Endodermal cell (in vitro differentiated cells): ENCODE measurements around the gene CDH11. TPM values are rescaled to one million over a fixed set of nuclear protein-coding genes. Genes with fewer than 3 reads are reported as not detected.

ENCODE experiments used
- DNase-seq: peaks from one replicate; pipeline ENCODE4 v3.0.0-alpha.2; 2017
- H3K27ac ChIP-seq: 2 replicates; pipeline ENCODE4 v1.5.1; 2013; ENCODE audit warnings: mild to moderate bottlenecking, low read depth, low read length, moderate library complexity
- H3K27me3 ChIP-seq: 2 replicates; pipeline ENCODE4 v1.6.1; 2013; ENCODE audit warnings: mild to moderate bottlenecking, low read length, moderate library complexity; ENCODE audit not compliant: insufficient read depth, control insufficient read depth, poor library complexity, severe bottlenecking
- H3K36me3 ChIP-seq: 2 replicates; pipeline ENCODE4 v1.7.0; 2013; ENCODE audit warnings: mild to moderate bottlenecking, low read length, moderate library complexity; ENCODE audit not compliant: control insufficient read depth, insufficient read depth
- H3K4me1 ChIP-seq: one replicate; pipeline ENCODE4 v1.7.0; 2013; ENCODE audit warnings: low read length; ENCODE audit not compliant: control insufficient read depth, insufficient read depth
- H3K4me3 ChIP-seq: 2 replicates; pipeline ENCODE4 v1.5.1; 2013; ENCODE audit warnings: mild to moderate bottlenecking, low read length, moderate library complexity
- H3K9ac ChIP-seq: 2 replicates; pipeline ENCODE4 v1.6.1; 2013; ENCODE audit warnings: mild to moderate bottlenecking, low read length, moderate library complexity; ENCODE audit not compliant: poor library complexity, severe bottlenecking; ENCODE audit errors: extremely low read depth
- H3K9me3 ChIP-seq: 2 replicates; pipeline ENCODE4 v1.6.1; 2013; ENCODE audit warnings: mild to moderate bottlenecking, low read length, moderate library complexity; ENCODE audit not compliant: control insufficient read depth
- H3K27ac Mint-ChIP-seq: 2 replicates; pipeline ENCODE4 v1.8.0; 2020; ENCODE audit warnings: mixed read lengths
- H3K27me3 Mint-ChIP-seq: 2 replicates; pipeline ENCODE4 v1.8.0; 2021; ENCODE audit warnings: mild to moderate bottlenecking, mixed read lengths; ENCODE audit not compliant: insufficient read depth
- H3K36me3 Mint-ChIP-seq: 2 replicates; pipeline ENCODE4 v1.8.0; 2020; ENCODE audit warnings: low read depth, mixed read lengths
- H3K4me1 Mint-ChIP-seq: 2 replicates; pipeline ENCODE4 v1.8.0; 2020; ENCODE audit warnings: mixed read lengths
- H3K4me3 Mint-ChIP-seq: 2 replicates; pipeline ENCODE4 v1.8.0; 2020; ENCODE audit warnings: mild to moderate bottlenecking, moderate library complexity, mixed read lengths
- H3K9me3 Mint-ChIP-seq: 2 replicates; pipeline ENCODE4 v1.8.0; 2020; ENCODE audit warnings: mild to moderate bottlenecking, mixed read lengths
- CTCF ChIP-seq: fragments of 200-600 bp; sonication (generic); conservative IDR thresholded peaks from 2 replicates; pipeline ENCODE4 v1.5.0; 2021; ENCODE audit warnings: antibody characterized with exemption, mild to moderate bottlenecking
- WGBS, 2 experiments: methylation state at CpG; one replicate each; pipeline versions ENCODE4 v1.1.5 to v1.1.7; 2013; ENCODE audit warnings: missing lambda C conversion rate in 2 of 2, mixed read lengths in 1 of 2; ENCODE audit not compliant: insufficient coverage in 1 of 2, insufficient read length in 1 of 2; 5-methylcytosine and 5-hydroxymethylcytosine counted together
- total RNA-seq, 2 donors: library from RNA; stranded (reverse); fragmentation: NEBNext Ultra II Directional in 1 of 2; extraction: Animal tissue kit (Norgen Biotek cat#: 25700) in 1 of 2; gene quantifications; 2 replicates in 1 of 2; 3 replicates in 1 of 2; pipeline ENCODE4 v1.2.1, GENCODE V29; 2021

CDH11 gene
- total RNA-seq, 2 donors from 2014 or later, result 0.73 to 2.9 TPM

GRCh38 chr16:65123396-65124211 is 1.7 kb upstream of the CDH11 start:
- H3K27ac Mint-ChIP-seq, result no peak overlapping the region
- H3K9ac ChIP-seq, result no peak overlapping the region
- H3K27me3 ChIP-seq, result peaks cover 69% of the 10 kb centered on the region
- H3K4me3 Mint-ChIP-seq, result peak overlapping the region; percentile 62
- H3K4me1 Mint-ChIP-seq, result peaks cover 13% of the 10 kb centered on the region
- H3K36me3 ChIP-seq, result no peaks in the 10 kb centered on the region
- H3K9me3 Mint-ChIP-seq, result no peaks in the 10 kb centered on the region
- no peaks in the 10 kb centered on the region for H3K4me1 ChIP-seq
- WGBS, 2 experiments, result 0 to 9% methylated on average over 11 to 51 of the region's 51 CpGs
- H3K27ac ChIP-seq, result no peak overlapping the region
- H3K27me3 Mint-ChIP-seq, result peaks cover 79% of the 10 kb centered on the region
- peak; percentile 72 for DNase-seq
- H3K9me3 ChIP-seq, result no peaks in the 10 kb centered on the region
- TF ChIP-seq CTCF, result no peak
- H3K36me3 Mint-ChIP-seq, result no peaks in the 10 kb centered on the region
- peak overlapping the region; percentile 77 for H3K4me3 ChIP-seq

DNA sequence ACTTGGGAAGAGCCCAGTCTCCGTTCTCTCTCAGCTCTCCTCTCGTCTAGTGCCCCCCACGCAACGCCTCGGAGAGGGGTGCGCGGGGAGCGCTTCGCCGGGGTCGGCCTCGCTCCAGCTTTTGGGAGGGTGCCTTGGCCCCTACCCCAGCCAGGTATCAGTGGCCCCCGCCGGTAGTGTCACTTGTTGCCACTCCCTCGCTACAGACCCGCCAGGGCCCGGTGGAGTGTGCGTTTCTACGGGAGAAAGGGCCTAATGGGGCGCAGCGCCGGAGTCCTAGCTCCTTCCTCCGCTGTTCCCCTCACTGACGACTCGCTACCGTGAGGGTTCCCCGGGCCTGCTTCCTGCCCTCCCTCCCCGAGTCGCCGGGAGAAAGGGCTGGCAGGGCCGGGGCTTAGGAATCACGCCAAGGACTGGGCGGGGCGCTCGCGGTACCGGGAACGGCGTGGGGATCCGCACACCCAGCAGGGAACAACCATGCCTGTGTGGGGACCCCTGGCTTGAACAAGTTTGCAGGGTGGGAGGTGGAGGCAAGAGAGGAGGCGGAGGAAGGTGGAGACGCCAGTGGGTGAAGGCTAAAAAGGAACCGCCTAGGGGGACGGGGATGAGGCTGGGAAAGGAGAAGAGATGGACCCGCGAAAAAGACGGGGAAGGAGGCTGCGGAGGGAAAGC is 997 bp upstream of the CDH11 start:
- Mint-ChIP-seq H3K27ac (no peak overlapping the region), H3K4me1 (peaks cover 13% of the 10 kb centered on the region), H3K36me3 (no peaks in the 10 kb centered on the region), H3K27me3 (peaks cover 85% of the 10 kb centered on the region), H3K4me3 (peak overlapping the region; percentile 62), H3K9me3 (no peaks in the 10 kb centered on the region)
- 0 to 1% methylated on average over 8 to 48 of the region's 48 CpGs for WGBS, 2 experiments
- H3K36me3 ChIP-seq, result no peaks in the 10 kb centered on the region
- H3K9me3 ChIP-seq, result no peaks in the 10 kb centered on the region
- no peak overlapping the region for H3K9ac ChIP-seq
- H3K27me3 ChIP-seq, result peaks cover 71% of the 10 kb centered on the region
- H3K27ac ChIP-seq, result no peak overlapping the region
- H3K4me3 ChIP-seq, result peak overlapping the region; percentile 77
- H3K4me1 ChIP-seq, result no peaks in the 10 kb centered on the region
- TF ChIP-seq CTCF, result no peak
- peak; percentile 76 for DNase-seq

- no peak overlapping the region for H3K27ac Mint-ChIP-seq
- no peak for TF ChIP-seq CTCF
- Histone ChIP-seq H3K9me3 (no peaks in the 10 kb centered on the region), H3K9ac (peak overlapping the region; percentile 15), H3K36me3 (no peaks in the 10 kb centered on the region), H3K4me3 (peak overlapping the region; percentile 82), H3K27ac (peak overlapping the region; percentile 3), H3K4me1 (no peaks in the 10 kb centered on the region), H3K27me3 (peaks cover 71% of the 10 kb centered on the region)
- 0% methylated on average over 36 to 68 of the region's 68 CpGs for WGBS, 2 experiments
- peaks cover 83% of the 10 kb centered on the region for H3K27me3 Mint-ChIP-seq
- peak; percentile 80 for DNase-seq
- H3K4me1 Mint-ChIP-seq, result peaks cover 18% of the 10 kb centered on the region
- no peaks in the 10 kb centered on the region for H3K9me3 Mint-ChIP-seq
- H3K36me3 Mint-ChIP-seq, result no peaks in the 10 kb centered on the region
- H3K4me3 Mint-ChIP-seq, result peak overlapping the region; percentile 59
Measured at GRCh38 chr16:65120831-65121721, 787 bp downstream of the CDH11 start.
